A549 (cell line): ENCODE data around the gene GADD45B. TPM values are rescaled to one million over a fixed set of nuclear protein-coding genes. Genes with fewer than 3 reads are reported as not detected.

Experiments
- ATAC-seq, 2 experiments: fragments of 200-7000 bp in 1 of 2; fragments of >200 bp in 1 of 2; cut with Nextera tagmentation in 1 of 2; cut with Tn5 transposase in 1 of 2; 3 replicates each; pipeline versions ENCODE4 v1.8.0 to v1.9.1; 2018 to 2020; ENCODE audit warnings: mild to moderate bottlenecking in 1 of 2, moderate library complexity in 1 of 2
- CTCF ChIA-PET: fragments of 300-600 bp; sonication (Branson Sonifier 250); formaldehyde crosslinking; extraction: SDS; loops from one replicate; lab custom pipeline; 2021; ENCODE audit warnings: antibody characterized with exemption, inconsistent platforms; lab: Yijun Ruan, JAX
- POLR2A ChIA-PET: fragments of 350-600 bp; formaldehyde crosslinking; extraction: SDS; loops from one replicate; lab custom pipeline; 2021; ENCODE audit warnings: antibody characterized with exemption, inconsistent platforms; lab: Yijun Ruan, JAX
- DNase-seq, 2 experiments: peaks; one replicate each; pipeline versions ENCODE4 v3.0.0 to v3.0.0-alpha.2; 2011 to 2016; ENCODE audit warnings: low read depth in 1 of 2, low spot score in 1 of 2
- FAIRE-seq: peaks from 2 replicates; lab custom pipeline; 2011; peaks lifted over from hg19 to GRCh38; lab: Jason Lieb, UNC
- H3K27ac ChIP-seq, 2 experiments: fragments of >200 bp; sonication (Bioruptor Twin); formaldehyde crosslinking; 3 replicates each; pipeline ENCODE4 v1.5.1; 2016 to 2017
- H3K4me1 ChIP-seq: fragments of >200 bp; sonication (Bioruptor Twin); formaldehyde crosslinking; 3 replicates; pipeline ENCODE4 v1.6.1; 2016
- H3K4me2 ChIP-seq: fragments of >200 bp; sonication (Bioruptor Twin); formaldehyde crosslinking; 3 replicates; pipeline ENCODE4 v1.6.1; 2016
- H3K4me3 ChIP-seq: fragments of >200 bp; sonication (Bioruptor Twin); formaldehyde crosslinking; 3 replicates; pipeline ENCODE4 v1.5.1; 2016
- H3K9me3 ChIP-seq: fragments of >200 bp; sonication (Bioruptor Twin); formaldehyde crosslinking; 3 replicates; pipeline ENCODE4 v1.6.1; 2016
- BCL3 ChIP-seq: fragments of >200 bp; sonication (Bioruptor Twin); formaldehyde crosslinking; IDR thresholded peaks from 3 replicates; pipeline ENCODE4 v1.6.1; 2016
- CBX8 ChIP-seq: fragments of 200-600 bp; sonication (generic); IDR thresholded peaks from 2 replicates; pipeline ENCODE4 v1.6.1; 2016
- EHF ChIP-seq: fragments of 250-450 bp; sonication (Bioruptor Pico); IDR thresholded peaks from 2 replicates; pipeline ENCODE4 v1.5.0; 2020; ENCODE audit warnings: mild to moderate bottlenecking
- EP300 ChIP-seq, 2 experiments: fragments of >200 bp; sonication (Bioruptor Twin); formaldehyde crosslinking; IDR thresholded peaks; 2 replicates in 1 of 2; 3 replicates in 1 of 2; pipeline ENCODE4 v1.6.1; 2016 to 2017
- ESRRA ChIP-seq: fragments of 150-350 bp; IDR thresholded peaks from 2 replicates; pipeline ENCODE4 v1.6.1; 2014; ENCODE audit warnings: mild to moderate bottlenecking, low read length, borderline replicate concordance
- FOXS1 ChIP-seq: fragments of 250-450 bp; sonication (Bioruptor Pico); IDR thresholded peaks from 2 replicates; pipeline ENCODE4 v1.5.0; 2020; ENCODE audit warnings: mild to moderate bottlenecking, moderate library complexity
- GATA3 ChIP-seq: IDR thresholded peaks from 2 replicates; pipeline ENCODE4 v1.6.1; 2012; ENCODE audit warnings: borderline replicate concordance
- HES2 ChIP-seq: fragments of >200 bp; sonication (Bioruptor Twin); formaldehyde crosslinking; IDR thresholded peaks from 2 replicates; pipeline ENCODE4 v1.6.1; 2016
- HOXA7 ChIP-seq: fragments of 250-450 bp; sonication (Bioruptor Pico); IDR thresholded peaks from 2 replicates; pipeline ENCODE4 v1.5.0; 2020; ENCODE audit warnings: mild to moderate bottlenecking, moderate library complexity
- HOXB5 ChIP-seq: fragments of 250-450 bp; sonication (Bioruptor Pico); IDR thresholded peaks from 2 replicates; pipeline ENCODE4 v1.5.0; 2020; ENCODE audit warnings: mild to moderate bottlenecking, moderate library complexity
- JUNB ChIP-seq: fragments of >200 bp; sonication (Bioruptor Twin); formaldehyde crosslinking; IDR thresholded peaks from 2 replicates; pipeline ENCODE4 v1.6.1; 2016
- KDM1A ChIP-seq: fragments of 200-600 bp; sonication (generic); IDR thresholded peaks from 2 replicates; pipeline ENCODE4 v1.6.1; 2016; ENCODE audit warnings: low read depth, mild to moderate bottlenecking
- KDM5A ChIP-seq: fragments of 200-600 bp; sonication (generic); IDR thresholded peaks from 2 replicates; pipeline ENCODE4 v1.6.1; 2016; ENCODE audit warnings: antibody characterized with exemption, mild to moderate bottlenecking
- MAFK ChIP-seq: fragments of 450-650 bp; IDR thresholded peaks from 2 replicates; pipeline ENCODE4 v1.6.1; 2014; ENCODE audit not compliant: partially characterized antibody
- MAZ ChIP-seq: fragments of 150-350 bp; IDR thresholded peaks from 2 replicates; pipeline ENCODE4 v1.6.1; 2014; ENCODE audit warnings: antibody characterized with exemption, low read depth, low read length, borderline replicate concordance
- MYC ChIP-seq: IDR thresholded peaks from 2 replicates; pipeline ENCODE4 v1.6.1; 2012; ENCODE audit warnings: mild to moderate bottlenecking, inconsistent platforms, low read length, improper control_type of control experiment, borderline replicate concordance
- NFE2L2 ChIP-seq: fragments of 150-350 bp; conservative IDR thresholded peaks from 2 replicates; pipeline ENCODE4 v1.6.1; 2014; ENCODE audit warnings: low read length
- NPAS2 ChIP-seq: fragments of 250-450 bp; sonication (Bioruptor Pico); IDR thresholded peaks from 2 replicates; pipeline ENCODE4 v1.8.0; 2022; ENCODE audit warnings: mild to moderate bottlenecking, moderate library complexity, borderline replicate concordance
- POLR2AphosphoS2 ChIP-seq: conservative IDR thresholded peaks from 2 replicates; pipeline ENCODE4 v1.6.1; 2012; ENCODE audit warnings: low read length, improper control_type of control experiment, inconsistent platforms
- RAD21 ChIP-seq, 2 experiments: fragments of >200 bp in 1 of 2; sonication (Bioruptor Twin) in 1 of 2; formaldehyde crosslinking in 1 of 2; IDR thresholded peaks in 1 of 2; conservative IDR thresholded peaks in 1 of 2; 2 replicates in 1 of 2; 3 replicates in 1 of 2; pipeline ENCODE4 v1.6.1; 2012 to 2018; ENCODE audit warnings: inconsistent platforms in 1 of 2
- RCOR1 ChIP-seq: fragments of 150-350 bp; IDR thresholded peaks from 2 replicates; pipeline ENCODE4 v1.6.1; 2014; ENCODE audit warnings: antibody characterized with exemption, low read length, low read depth
- REST ChIP-seq: fragments of 200-600 bp; sonication (generic); IDR thresholded peaks from 2 replicates; pipeline ENCODE4 v1.6.1; 2016; ENCODE audit warnings: antibody characterized with exemption, mild to moderate bottlenecking, moderate library complexity
- RFX5 ChIP-seq: fragments of 450-650 bp; IDR thresholded peaks from 2 replicates; pipeline ENCODE4 v1.7.1; 2014; ENCODE audit warnings: antibody characterized with exemption, mild to moderate bottlenecking, moderate library complexity
- RNF2 ChIP-seq: fragments of 200-600 bp; sonication (generic); IDR thresholded peaks from 2 replicates; pipeline ENCODE4 v1.6.1; 2016; ENCODE audit warnings: low read depth, mild to moderate bottlenecking, antibody characterized with exemption, moderate library complexity, borderline replicate concordance
- SMC3 ChIP-seq: fragments of >200 bp; sonication (Bioruptor Twin); formaldehyde crosslinking; IDR thresholded peaks from 3 replicates; pipeline ENCODE4 v1.6.1; 2018; ENCODE audit warnings: inconsistent platforms
- SREBF2 ChIP-seq: fragments of 450-650 bp; IDR thresholded peaks from 2 replicates; pipeline ENCODE4 v1.6.1; 2014; ENCODE audit warnings: mild to moderate bottlenecking, moderate library complexity
- TP53 ChIP-seq: fragments of 250-450 bp; sonication (Bioruptor Pico); IDR thresholded peaks from 2 replicates; pipeline ENCODE4 v1.5.0; 2021; ENCODE audit warnings: mild to moderate bottlenecking, moderate library complexity
- ZC3H11A ChIP-seq: fragments of 450-650 bp; IDR thresholded peaks from 2 replicates; pipeline ENCODE4 v1.6.1; 2014; ENCODE audit warnings: antibody characterized with exemption, mild to moderate bottlenecking
- ZFP36 ChIP-seq: fragments of 450-650 bp; IDR thresholded peaks from 2 replicates; pipeline ENCODE4 v1.6.1; 2014; ENCODE audit warnings: borderline replicate concordance; ENCODE audit not compliant: partially characterized antibody
- ZNF302 ChIP-seq: fragments of 250-450 bp; sonication (Bioruptor Pico); IDR thresholded peaks from 2 replicates; pipeline ENCODE4 v1.9.0; 2021; ENCODE audit warnings: inconsistent platforms, mild to moderate bottlenecking, moderate library complexity
- WGBS: methylation state at CpG from one replicate; pipeline ENCODE4 v1.1.6; 2017; ENCODE audit errors: missing lambda C conversion rate; 5-methylcytosine and 5-hydroxymethylcytosine counted together
- polyA plus RNA-seq, 4 experiments: library from polyadenylated mRNA; depleted of rRNA in 3 of 4; stranded (reverse); fragments of >200 nt; fragmentation: RNase III in 1 of 4; extraction: RNeasy Plus Mini Kit Qiagen cat#74134 plus additional on column Dnase treatment in 1 of 4; gene quantifications; 2 replicates in 3 of 4; 3 replicates in 1 of 4; pipeline ENCODE4 v1.2.3, GENCODE V29; 2011 to 2017

The GADD45B gene
- polyA plus RNA-seq, 2 of the 4 experiments (the other 2 are of a cell fraction) = 39.9 to 72.5 TPM

- no peak for FAIRE-seq
- no peaks in the 10 kb centered on the region for H3K9me3 ChIP-seq
- peak; percentile 24 to 40; a peak in 3 of 6 replicates for ATAC-seq
- no peak for DNase-seq
- H3K27ac ChIP-seq = peak overlapping the region in 1 of 2 experiments; percentile 60; a peak in 3 of 6 replicates
- POLR2A ChIA-PET = interaction anchor here (1.2 kb wide), 1 partner anchor 37 kb away, joined by 6 read pairs; the partner anchor contains the start of gene GADD45B
- H3K4me2 ChIP-seq = no peak overlapping the region
- H3K4me3 ChIP-seq = no peak overlapping the region
- TF ChIP-seq ESRRA = no peak
- no peak for TF ChIP-seq FOXS1
- no peak for TF ChIP-seq NFE2L2
- no peak for TF ChIP-seq TP53 (CRISPR knock-in tag)
- TF ChIP-seq BCL3 = no peak
- no peak for TF ChIP-seq MAFK
- TF ChIP-seq RFX5 = no peak
- no peak for TF ChIP-seq ZNF302 (CRISPR knock-in tag)
- TF ChIP-seq EP300 (IDR thresholded peaks at IDR 0.05) = no peak
- TF ChIP-seq HOXA7 (CRISPR knock-in tag) = no peak
- TF ChIP-seq KDM1A = no peak
- no peak for TF ChIP-seq HOXB5 (CRISPR knock-in tag)
- TF ChIP-seq RAD21 (conservative IDR thresholded peaks at IDR 0.05 in 1 of 2, IDR thresholded peaks at IDR 0.05 in 1 of 2) = no peak
- TF ChIP-seq GATA3 = no peak
- no peak for TF ChIP-seq KDM5A
- no peak for TF ChIP-seq MAZ
- no peak for TF ChIP-seq CBX8
- no peak for TF ChIP-seq ZC3H11A
- TF ChIP-seq, all 56 proteins: peak for 0
- peaks cover 5% of the 10 kb centered on the region for H3K4me1 ChIP-seq
- WGBS = 81% methylated on average over 16 of the region's 41 CpGs
- CTCF ChIA-PET = interaction anchor here (0.5 to 1.7 kb wide), 4 partner anchors 36 to 509 kb away, joined by 3 to 5 read pairs (median 3); no protein-coding TSS in a partner anchor
These were observed 36.9 kb downstream of the GADD45B start for GRCh38 chr19:2512523-2513431.

- ChIA-PET CTCF (no interaction called here), POLR2A (no interaction called here)
- no peak for FAIRE-seq
These were observed 39.1 kb downstream of the GADD45B start for GRCh38 chr19:2514981-2515518.

GRCh38 chr19:2516727-2517126 lies 40.8 kb downstream of the GADD45B start:
- Histone ChIP-seq H3K27ac (peak overlapping the region in 1 of 2 experiments; percentile 61; a peak in 3 of 6 replicates), H3K4me1 (peaks cover 8% of the 10 kb centered on the region; the same call in 2 of the 3 replicates), H3K4me3 (no peak overlapping the region), H3K9me3 (no peaks in the 10 kb centered on the region), H3K4me2 (no peak overlapping the region)
- ATAC-seq (no peak), FAIRE-seq (no peak), DNase-seq (no peak)
- WGBS = 86% methylated on average over 7 of the region's 18 CpGs
- CTCF ChIA-PET = interaction anchor here (1.0 to 1.9 kb wide), 3 partner anchors 13 to 97 kb away, joined by 3 to 6 read pairs (median 3); no protein-coding TSS in a partner anchor
- POLR2A ChIA-PET = no interaction called here
- TF ChIP-seq NPAS2 (CRISPR knock-in tag) (no peak), KDM1A (no peak), EHF (CRISPR knock-in tag) (no peak), SREBF2 (no peak), JUNB (no peak), REST (no peak), POLR2AphosphoS2 (no peak), RNF2 (no peak), RCOR1 (no peak), HOXA7 (CRISPR knock-in tag) (no peak), MYC (no peak)

More at GRCh38 chr19:2514981-2515518, 39.1 kb downstream of the GADD45B start:
- 80% methylated on average over 16 of the region's 16 CpGs for WGBS
- peaks cover 8% of the 10 kb centered on the region; the same call in 2 of the 3 replicates for H3K4me1 ChIP-seq
- ATAC-seq (no peak), DNase-seq (no peak)
- H3K4me3 ChIP-seq = no peak overlapping the region
- no peak for TF ChIP-seq ZFP36
- TF ChIP-seq SMC3 = no peak
- no peak for TF ChIP-seq POLR2AphosphoS2
- TF ChIP-seq HES2 = no peak
- H3K4me2 ChIP-seq = no peak overlapping the region
- no peaks in the 10 kb centered on the region for H3K9me3 ChIP-seq
- no peak overlapping the region for H3K27ac ChIP-seq
